Measurements from ENCODE around the gene SMYD1.

The SMYD1 gene

GRCh38 chr2:88161446-88162244 is 94.0 kb downstream of the SMYD1 start:
- Histone ChIP-seq H3K4me1 (no peaks in the 10 kb centered on the region), H3K4me2 (ENCODE audit: low read length) (no peak overlapping the region), H3K27ac (no peak overlapping the region), H3K9ac (no peak overlapping the region), H3K4me3 (ENCODE audit: low read depth, low read length) (no peak overlapping the region), H3K9me3 (ENCODE audit: control insufficient read depth, low read length) (no peaks in the 10 kb centered on the region), H2AFZ (no peak overlapping the region), H3K27me3 (ENCODE audit: control insufficient read depth, insufficient read depth, low read length) (no peaks in the 10 kb centered on the region), H3K79me2 (no peaks in the 10 kb centered on the region), H3K36me3 (ENCODE audit: control insufficient read depth, insufficient read depth, low read length) (no peaks in the 10 kb centered on the region)
- TF ChIP-seq CTCF (IDR thresholded peaks at IDR 0.05) = no peak

All from parathyroid adenoma (tissue), 2 donors.